HG02840 (cell line): ENCODE results near the gene BAX.

Experiments
- ATAC-seq: cut with Tn5 transposase; IDR thresholded peaks from one replicate; pipeline ENCODE4 v1.9.1; 2021; ENCODE audit warnings: mild to moderate bottlenecking, moderate library complexity, moderate number of reproducible peaks; ENCODE audit not compliant: unreplicated experiment, low FRiP score

BAX gene

DNA sequence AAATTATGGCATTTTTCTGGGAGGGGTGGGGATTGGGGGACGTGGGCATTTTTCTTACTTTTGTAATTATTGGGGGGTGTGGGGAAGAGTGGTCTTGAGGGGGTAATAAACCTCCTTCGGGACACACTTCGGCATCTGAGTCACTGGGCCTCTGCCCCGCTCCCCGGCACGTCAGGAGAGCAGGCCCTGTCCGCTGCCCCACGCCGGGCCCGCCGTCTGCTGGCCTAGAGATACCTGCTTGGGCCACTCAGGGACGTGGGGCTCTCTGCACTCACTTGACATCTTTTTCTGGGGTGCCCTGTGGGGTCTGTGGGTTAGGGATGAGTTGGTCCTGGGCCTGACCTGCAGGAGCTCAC, 7.0 kb downstream of the BAX start:
- no peak for ATAC-seq

DNA sequence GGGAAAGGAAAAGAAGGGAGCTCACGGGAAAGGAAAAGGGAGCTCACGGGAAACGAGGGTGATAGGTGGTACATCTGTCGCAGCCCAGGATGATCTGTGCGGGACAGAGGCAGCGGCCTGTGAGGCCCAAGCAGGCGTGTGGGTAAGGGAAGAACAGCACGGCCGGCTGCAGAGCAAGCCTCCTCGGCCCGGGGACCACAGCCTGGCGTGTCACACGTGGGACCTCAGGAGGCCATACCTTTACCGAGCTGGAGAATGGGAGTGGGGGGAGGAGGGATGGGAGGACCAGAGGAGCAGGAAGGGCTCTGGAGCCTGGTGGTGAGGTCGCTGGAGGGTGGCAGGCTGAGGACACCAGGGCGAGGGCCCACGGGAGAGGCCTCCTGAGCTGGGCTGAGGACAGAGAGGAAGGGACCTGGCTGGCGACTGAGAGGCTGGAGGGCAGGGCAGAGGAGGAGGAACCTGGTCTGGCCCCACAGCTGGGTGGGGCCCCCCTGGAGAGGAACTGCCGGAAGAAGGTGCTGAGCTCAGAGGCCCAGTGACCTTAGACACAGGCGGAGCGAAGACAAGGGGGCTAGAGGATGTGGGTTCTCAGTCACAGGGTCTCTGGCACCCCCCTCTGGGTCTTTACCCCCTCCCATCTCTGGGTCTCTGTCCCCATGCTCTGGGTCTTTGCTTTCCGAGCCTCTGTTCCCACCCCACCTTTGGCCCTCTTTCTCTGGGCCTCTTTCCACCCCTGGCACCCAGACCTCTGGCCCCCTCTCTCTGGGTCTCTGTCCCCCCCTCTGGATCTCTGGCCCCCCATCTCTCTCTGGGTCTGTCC, 7.6 kb downstream of the BAX start:
- ATAC-seq, result no peak

DNA sequence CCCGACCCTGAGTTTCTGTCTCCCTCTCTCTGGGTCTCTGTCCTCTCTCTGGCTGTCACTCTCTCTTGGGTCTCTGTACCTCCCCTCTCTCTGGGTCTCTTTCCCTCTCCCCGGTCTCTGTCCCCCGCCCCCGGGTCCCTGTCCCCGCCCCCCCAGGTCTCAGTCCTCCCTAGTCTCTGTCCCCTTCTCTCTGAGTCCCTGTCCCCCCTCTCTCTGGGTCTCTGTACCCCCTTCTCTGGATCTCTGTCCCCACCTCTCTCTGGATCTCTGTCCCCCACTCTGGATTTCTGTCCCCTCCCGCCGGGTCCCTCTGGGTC, 8.1 kb downstream of the BAX start:
- no peak for ATAC-seq

DNA sequence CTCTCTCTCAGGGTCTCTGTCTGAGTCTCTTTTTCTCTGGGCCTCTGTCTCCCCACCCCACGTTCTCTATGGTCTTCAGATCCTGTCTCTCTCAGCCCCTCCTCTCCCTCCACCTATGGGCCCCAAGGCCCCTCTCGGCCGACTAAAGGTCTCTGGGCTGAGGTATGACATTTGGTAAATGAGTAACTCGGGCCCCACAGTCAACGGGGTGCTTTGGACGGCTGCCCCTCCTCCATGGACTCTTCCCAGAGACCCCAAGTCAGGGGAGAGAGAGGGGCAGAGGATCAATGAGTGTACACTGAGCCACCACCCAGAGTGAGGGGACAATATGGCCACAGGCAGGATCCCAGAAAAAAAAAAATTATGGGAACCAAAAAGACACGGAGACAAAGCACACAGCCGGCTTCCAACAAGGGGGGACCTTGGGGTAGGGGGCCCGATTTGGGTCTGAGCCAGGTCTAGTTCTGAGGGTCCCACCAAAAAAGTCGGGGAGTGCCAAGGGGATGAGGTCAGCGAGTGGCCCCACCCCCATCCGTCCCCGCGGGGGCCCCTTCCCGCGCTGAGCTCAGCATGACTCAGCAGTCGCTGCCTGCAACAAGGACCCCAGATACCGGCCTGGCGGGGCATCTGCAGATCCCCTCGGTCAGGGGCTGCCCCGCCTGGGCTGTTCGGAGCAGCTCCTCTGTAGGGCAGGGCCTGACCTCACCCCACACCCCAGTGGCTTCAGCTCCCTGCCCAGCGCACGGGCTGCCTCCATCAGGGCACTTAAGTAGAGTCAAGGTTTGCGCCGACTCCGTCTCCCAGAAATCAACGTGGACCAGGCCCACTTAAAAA, 8.9 kb downstream of the BAX start:
- ATAC-seq, result no peak

DNA sequence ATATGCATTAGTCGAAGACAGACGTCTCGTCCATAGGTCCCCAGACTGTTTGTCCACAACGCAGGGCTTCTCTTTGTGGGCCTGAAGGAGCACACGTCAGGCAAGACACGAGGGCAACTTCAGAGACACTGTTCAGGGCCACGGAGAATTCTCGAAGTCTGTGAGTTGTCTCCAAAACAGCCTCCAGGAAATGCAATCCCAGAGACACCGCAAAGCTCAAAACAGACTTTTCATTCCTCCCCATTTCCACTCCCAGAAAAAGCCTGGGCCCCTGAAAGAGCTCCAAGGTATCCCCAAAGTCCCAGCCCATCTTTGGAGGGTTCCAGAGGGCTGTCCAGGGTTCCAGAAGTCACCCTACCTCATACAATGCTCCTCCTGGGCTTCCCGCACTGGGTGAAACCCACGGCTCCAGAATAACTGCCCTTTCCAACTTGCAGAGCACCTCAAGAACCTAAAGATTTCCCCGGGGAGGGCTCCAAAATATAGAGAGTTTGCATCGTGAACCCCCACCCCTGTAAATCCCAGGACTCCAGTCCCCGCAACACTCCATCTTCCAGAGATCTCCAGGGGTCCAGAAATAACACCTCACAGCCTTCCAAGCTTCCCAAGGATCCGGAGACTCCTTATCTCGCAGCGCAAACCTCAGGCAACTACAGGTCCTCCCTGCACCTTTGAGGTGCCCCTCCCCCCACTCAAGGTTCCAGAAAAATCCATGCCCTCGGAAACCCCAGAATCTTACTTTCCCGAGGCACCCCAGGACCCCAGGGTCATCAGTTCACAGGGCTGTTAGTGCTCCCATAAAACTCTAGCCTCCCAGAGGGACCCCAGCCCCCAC, 9.7 kb downstream of the BAX start:
- no peak for ATAC-seq

DNA sequence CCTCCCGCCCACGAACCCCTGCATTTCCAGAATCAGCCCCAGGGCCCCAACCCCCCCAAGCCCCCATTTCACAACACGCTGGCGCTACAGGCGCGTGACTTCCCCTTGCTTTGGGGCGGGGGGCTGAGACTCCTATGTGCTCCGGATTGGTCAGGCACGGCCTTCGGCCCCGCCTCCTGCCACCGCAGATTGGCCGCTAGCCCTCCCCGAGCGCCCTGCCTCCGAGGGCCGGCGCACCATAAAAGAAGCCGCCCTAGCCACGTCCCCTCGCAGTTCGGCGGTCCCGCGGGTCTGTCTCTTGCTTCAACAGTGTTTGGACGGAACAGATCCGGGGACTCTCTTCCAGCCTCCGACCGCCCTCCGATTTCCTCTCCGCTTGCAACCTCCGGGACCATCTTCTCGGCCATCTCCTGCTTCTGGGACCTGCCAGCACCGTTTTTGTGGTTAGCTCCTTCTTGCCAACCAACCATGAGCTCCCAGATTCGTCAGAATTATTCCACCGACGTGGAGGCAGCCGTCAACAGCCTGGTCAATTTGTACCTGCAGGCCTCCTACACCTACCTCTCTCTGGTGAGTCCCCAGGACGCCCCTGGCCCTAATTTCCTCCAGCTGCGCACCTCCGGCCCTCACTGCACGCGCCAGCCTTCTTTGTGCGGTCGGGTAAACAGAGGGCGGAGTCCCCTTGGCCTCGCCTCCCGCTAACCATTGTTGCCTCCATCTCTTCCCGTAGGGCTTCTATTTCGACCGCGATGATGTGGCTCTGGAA, 10.5 kb downstream of the BAX start, which contains the start of gene FTL:
FTL (plus strand) TSS at position 270 of the 766 bp plus-strand sequence; CDS start at position 469, 199 bp downstream.
- ATAC-seq, result peak; percentile 53

DNA sequence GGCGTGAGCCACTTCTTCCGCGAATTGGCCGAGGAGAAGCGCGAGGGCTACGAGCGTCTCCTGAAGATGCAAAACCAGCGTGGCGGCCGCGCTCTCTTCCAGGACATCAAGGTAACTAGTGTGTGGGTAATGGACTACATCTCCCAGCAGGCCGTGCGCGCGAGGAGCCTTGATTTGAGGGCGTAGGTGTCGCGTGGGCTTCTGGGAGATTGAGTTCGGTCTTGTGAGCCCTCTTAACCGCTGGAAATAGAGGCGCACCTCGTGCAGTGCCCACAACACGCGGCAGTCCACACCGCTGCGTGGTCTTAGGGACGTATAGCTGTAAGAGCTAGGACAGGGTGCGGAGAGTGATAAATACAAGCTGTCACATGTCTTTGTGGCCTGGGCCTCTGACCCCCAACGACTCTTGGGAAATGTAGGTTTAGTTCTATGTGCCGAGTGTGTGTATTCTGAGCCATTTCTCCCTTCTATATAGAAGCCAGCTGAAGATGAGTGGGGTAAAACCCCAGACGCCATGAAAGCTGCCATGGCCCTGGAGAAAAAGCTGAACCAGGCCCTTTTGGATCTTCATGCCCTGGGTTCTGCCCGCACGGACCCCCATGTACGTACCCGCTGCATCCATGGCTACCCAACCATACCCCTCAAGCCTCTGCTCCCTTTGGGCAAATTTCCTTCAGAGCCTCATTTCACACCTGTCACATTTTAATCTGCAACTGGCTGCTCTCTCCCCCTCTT, 11.3 kb downstream of the BAX start:
- peak; percentile 7 for ATAC-seq

DNA sequence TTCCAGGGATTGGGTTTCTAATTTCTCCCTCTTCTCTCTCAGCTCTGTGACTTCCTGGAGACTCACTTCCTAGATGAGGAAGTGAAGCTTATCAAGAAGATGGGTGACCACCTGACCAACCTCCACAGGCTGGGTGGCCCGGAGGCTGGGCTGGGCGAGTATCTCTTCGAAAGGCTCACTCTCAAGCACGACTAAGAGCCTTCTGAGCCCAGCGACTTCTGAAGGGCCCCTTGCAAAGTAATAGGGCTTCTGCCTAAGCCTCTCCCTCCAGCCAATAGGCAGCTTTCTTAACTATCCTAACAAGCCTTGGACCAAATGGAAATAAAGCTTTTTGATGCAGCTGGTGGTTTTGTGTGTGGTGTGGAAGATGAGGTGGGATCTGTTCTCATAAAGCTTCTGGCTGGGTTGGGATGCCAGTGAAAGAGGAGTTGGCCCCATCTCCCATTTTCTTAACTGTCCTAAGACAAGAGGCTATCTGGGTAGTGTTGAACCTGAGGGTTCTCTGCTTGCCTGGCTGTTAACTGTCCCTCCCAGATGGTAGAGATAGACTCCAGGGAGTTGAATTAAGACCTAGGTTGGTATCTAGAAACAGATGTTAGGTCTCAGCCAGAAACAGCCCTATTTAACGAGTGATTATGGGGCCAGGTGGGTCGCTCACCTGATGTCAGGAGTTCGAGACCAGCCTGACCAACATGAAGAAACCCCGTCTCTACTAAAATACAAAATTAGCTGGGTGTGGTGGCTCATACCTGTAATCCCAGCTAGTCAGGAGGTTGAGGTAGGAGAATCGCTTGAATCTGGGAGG, 12.1 kb downstream of the BAX start:
- ATAC-seq, result no peak

DNA sequence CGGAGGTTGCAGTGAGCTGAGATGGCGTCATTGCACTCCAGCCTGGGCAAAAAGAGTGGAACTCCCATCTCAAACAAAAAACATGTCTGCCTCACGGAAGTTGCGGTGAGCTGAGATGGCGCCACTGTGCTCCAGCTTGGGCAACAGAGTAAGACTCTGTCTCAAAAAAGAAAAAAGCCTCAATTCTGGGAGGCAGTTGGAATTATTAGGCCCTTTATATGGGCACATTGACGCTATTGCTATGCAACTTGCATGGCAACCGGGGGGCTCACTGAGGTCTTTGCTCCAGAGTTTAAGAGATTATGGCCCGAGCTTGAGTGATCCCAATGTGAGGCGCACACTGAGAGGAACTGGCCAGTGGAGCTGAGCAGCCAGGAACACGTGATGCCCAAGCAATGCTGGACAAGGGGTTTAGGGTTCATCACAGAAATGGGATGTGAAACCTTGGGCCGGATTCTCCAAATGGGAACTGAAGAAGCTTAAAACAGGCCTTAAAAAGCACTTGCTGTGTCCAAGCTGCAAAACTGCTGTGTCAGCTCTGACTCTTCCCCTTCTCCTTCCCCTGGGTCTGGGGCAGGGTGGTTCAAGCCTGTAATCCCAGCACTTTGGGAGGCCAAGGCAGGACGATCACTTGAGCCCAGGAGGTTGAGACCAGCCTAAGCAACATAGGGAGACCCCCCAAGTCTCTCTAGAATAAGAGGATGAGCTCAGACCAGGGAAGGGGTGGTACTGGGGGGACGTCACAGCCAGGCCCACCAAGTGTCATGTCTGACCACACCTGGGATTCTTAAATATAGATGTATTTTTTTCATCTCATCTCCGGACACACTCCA, 12.9 kb downstream of the BAX start:
- no peak for ATAC-seq

DNA sequence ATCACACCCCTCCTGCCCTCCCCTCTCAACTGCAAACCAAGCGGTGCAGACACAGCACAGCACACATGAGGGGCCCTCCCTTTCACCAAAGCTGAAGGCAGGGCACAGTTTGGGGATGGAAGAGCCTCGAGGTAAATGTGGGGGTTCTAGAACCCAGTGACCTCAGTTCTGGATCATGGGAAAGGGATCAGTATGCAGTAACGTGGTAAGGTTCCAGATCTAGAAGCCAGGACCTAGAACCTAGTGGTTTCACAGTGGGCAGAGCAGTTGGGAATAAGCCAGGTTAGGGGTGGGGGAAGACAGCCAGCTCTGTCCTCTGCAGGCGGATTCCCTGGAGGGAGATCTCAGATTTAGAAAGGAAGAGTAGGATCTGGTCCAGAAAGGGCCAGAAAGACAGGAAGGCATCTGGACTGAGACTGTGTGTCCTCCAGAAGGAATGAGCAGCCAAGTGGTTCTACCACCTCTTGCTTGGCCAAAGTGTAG, 13.5 kb downstream of the BAX start:
- no peak for ATAC-seq

DNA sequence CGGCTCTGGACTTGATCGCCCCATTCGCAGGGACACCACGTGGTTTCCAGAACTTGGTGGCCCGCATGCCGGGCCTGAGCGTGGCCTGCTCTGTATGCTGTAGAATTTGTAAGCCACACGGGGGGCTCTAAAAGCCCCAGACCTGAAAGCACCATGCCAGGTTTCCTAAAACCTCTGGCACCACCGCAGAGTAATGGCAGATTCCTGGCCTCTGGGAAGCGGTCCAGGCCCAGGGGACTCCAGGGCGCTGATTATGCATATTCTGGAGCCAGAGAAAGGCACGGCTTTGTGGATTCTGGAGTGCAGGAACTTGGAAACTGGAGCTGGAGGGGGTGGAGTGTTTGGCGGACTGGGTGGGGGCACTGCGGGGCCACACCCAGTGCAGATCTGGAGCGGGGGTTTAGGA, 14.1 kb downstream of the BAX start:
- ATAC-seq, result no peak

DNA sequence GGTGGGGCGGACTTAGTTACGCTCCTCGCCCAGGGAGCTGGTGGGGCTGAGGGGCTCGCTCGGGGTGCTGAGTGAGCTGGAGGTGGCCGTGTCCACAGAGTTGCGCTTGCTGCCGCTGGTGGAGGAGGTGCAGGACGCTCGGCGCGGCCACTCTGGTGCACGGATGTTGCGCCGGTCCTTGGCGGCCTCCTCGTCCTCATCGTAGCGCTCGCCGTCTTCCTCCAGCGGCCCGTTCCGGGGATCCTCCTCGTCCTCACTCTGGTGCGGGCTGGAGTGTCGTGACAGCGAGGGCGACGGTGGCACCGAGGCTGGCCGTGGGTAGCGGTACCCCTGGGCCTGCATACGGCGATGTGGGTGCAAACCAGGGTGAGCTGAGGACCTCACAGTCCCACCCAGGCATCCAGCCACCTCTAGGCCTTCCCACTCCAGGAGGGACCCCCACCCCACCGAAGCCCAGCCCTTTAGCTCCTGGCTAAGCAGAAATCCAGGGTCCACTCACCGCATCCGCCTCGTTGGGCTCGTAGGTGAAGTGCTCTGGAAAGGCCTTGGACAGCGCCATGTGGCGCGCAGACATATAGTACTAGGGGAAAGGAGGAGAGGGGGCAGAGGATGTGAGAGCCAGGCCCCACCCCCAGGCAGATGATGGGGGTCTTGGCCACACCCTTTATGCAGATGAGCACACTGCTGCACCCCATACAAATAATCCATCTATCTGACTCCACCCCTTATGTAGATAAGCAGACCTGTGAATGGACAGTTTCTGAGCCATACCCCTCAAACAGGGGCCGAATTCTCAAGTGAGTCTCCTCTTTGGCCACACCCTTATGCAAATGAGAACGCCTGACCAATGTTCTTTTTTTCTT, 14.8 kb downstream of the BAX start:
- no peak for ATAC-seq

DNA sequence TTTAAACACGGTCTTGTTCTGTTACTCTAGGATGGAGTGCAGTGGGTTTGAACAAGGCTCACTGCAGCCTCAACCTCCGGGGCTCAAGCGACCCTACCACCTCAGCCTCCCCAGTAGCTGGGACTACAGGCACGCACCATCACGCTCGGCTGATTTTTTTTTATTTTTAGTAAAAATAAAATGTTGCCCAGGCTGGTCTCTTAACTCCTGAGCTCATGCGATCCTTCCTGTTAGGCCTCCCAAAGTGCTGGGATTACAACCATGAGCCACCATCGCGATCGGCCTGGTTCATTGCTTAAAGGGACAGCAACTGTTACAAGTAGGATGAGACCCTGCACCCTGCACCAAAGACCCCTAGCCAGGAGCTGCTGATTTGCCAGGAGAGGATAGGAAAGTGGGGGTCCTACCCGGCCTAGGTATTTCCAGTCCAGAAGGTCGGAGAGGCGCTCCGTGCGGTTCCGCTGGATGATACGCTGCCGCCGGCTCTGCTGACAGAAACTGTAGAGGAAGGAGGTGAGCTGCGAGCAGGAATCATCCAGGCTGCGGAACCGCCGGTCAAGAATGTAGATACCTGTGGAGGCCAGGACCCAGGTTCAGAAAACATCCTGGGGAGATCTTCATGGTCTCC, 15.6 kb downstream of the BAX start:
- no peak for ATAC-seq

DNA sequence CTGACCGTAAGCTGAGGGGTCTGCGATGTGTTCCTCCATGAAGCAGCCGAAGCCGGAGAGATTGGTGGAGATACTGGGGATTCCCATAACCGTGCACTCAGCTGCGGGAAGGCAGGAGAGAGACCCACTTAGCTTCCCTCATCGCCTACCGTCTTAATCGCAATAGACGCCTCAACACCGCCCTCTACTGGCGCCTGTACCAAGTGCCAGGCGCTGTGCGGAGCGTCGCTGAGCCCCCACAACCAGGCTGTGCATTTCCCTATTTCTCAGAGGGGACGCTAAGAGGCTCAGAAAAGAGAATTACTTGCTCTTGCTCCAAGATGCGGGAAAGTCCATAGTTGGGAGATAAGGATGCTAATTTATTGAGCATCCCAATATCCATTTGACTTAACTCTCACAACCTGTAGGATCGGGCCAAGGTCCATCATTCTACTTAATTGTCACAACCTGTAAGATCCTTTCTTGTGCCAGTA, 16.3 kb downstream of the BAX start:
- ATAC-seq, result no peak

DNA sequence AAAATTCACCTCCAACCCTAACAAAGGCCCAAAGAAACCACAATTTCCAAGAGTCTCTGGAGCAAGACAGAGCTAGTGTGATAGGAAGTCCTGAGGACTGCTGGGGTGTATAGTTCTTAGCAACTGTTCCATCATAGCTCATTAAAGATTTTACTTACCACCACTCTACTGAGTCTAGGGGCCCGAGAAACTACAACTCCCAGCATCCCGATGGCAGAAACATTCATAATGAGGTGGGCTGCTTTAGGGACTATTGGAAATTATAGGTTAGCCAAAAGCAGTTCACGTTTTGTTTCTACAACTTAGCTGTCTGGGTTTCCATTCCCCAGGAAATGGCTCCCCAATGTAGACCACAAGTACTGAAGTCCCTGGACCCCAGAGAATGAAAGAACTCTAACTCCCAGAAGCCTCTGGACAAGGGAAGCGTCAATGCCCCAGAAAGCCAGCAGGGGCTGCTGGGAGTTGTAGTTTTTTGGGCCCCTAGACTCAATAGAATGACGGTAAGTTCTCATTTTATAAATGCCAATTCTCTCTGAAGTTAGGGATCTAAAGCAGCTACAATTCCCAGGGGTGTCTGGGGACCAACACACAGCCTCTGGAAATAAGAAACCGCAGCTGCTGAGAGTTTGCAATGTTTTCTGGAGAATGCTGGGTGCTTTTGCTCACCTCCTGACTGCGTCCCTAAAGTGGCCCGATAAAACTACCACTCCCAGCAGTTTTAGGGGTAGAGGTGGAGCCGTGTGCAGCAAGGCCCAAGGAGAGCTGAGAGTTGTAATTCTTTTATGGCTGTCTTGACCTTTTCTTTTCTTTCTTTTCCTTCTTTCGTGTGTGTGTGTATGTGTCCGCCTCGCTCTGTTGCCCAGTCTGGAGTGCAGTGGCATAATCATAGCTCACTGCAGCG, 21.5 kb downstream of the BAX start:
- no peak for ATAC-seq
